HEK293 (cell line): ENCODE measurements around the gene DMD.

Experiments used
- CTCF ChIA-PET: fragments of 350-600 bp; formaldehyde crosslinking; extraction: SDS; loops from one replicate; lab custom pipeline; 2021; ENCODE audit warnings: antibody characterized with exemption; lab: Yijun Ruan, JAX
- POLR2A ChIA-PET: fragments of 300-600 bp; formaldehyde crosslinking; extraction: SDS; loops from one replicate; lab custom pipeline; 2020; ENCODE audit warnings: antibody characterized with exemption, inconsistent platforms; lab: Yijun Ruan, JAX
- H3K27ac ChIP-seq: fragments of 200-500 bp; sonication (Bioruptor generic); 2 replicates; pipeline ENCODE4 v1.5.1; 2014; ENCODE audit warnings: low read depth, low read length, control low read depth, inconsistent platforms; ENCODE audit errors: extremely low read depth
- H3K36me3 ChIP-seq, 2 experiments: fragments of 200-500 bp in 1 of 2; sonication (Bioruptor generic) in 1 of 2; 1 replicate in 1 of 2; 2 replicates in 1 of 2; pipeline ENCODE4 v1.5.1; 2014 to 2017; ENCODE audit warnings: inconsistent platforms in 2 of 2, low read length in 2 of 2; ENCODE audit not compliant: control insufficient read depth in 2 of 2, insufficient read depth in 1 of 2
- H3K4me1 ChIP-seq: fragments of 200-500 bp; sonication (Bioruptor generic); 2 replicates; pipeline ENCODE4 v1.5.1; 2014; ENCODE audit warnings: mild to moderate bottlenecking, low read length, inconsistent platforms; ENCODE audit not compliant: control insufficient read depth, insufficient read depth
- H3K4me3 ChIP-seq: 2 replicates; pipeline ENCODE4 v1.5.1; 2011; ENCODE audit warnings: low read depth, mild to moderate bottlenecking, control low read depth, low read length, moderate library complexity
- H3K9me3 ChIP-seq: fragments of 200-500 bp; sonication (Bioruptor generic); 2 replicates; pipeline ENCODE4 v1.5.1; 2014; ENCODE audit warnings: low read depth, low read length, inconsistent platforms; ENCODE audit not compliant: control insufficient read depth, insufficient read depth
- EGR2 ChIP-seq: fragments of 450-650 bp; formaldehyde crosslinking; IDR thresholded peaks from 2 replicates; pipeline ENCODE4 v1.5.1; 2016; ENCODE audit warnings: low read depth, missing biosample characterization, missing genetic modification characterization
- GLIS1 ChIP-seq: fragments of 450-650 bp; formaldehyde crosslinking; IDR thresholded peaks from 2 replicates; pipeline ENCODE4 v1.5.1; 2016; ENCODE audit warnings: missing biosample characterization, missing genetic modification characterization
- HIC1 ChIP-seq: fragments of 450-650 bp; formaldehyde crosslinking; IDR thresholded peaks from 2 replicates; pipeline ENCODE4 v1.5.1; 2016; ENCODE audit warnings: missing biosample characterization, missing genetic modification characterization
- KLF8 ChIP-seq: fragments of 450-650 bp; formaldehyde crosslinking; IDR thresholded peaks from 2 replicates; pipeline ENCODE4 v1.5.1; 2016; ENCODE audit warnings: missing biosample characterization, missing genetic modification characterization
- REPIN1 ChIP-seq: fragments of 450-650 bp; formaldehyde crosslinking; IDR thresholded peaks from 2 replicates; pipeline ENCODE4 v1.5.1; 2017; ENCODE audit warnings: missing biosample characterization, missing genetic modification characterization, low read depth
- SCRT1 ChIP-seq: fragments of 450-650 bp; formaldehyde crosslinking; IDR thresholded peaks from 2 replicates; pipeline ENCODE4 v1.5.1; 2016; ENCODE audit warnings: missing biosample characterization, missing genetic modification characterization, borderline replicate concordance
- ZBTB7A ChIP-seq: fragments of 450-650 bp; formaldehyde crosslinking; IDR thresholded peaks from 2 replicates; pipeline ENCODE4 v1.5.1; 2016; ENCODE audit warnings: low read depth, missing biosample characterization, missing genetic modification characterization
- ZNF169 ChIP-seq: fragments of 450-650 bp; formaldehyde crosslinking; IDR thresholded peaks from 2 replicates; pipeline ENCODE4 v1.5.1; 2016; ENCODE audit warnings: missing biosample characterization, missing genetic modification characterization
- ZNF302 ChIP-seq: fragments of 450-650 bp; formaldehyde crosslinking; IDR thresholded peaks from 2 replicates; pipeline ENCODE4 v1.5.1; 2016; ENCODE audit warnings: missing biosample characterization, missing genetic modification characterization, low read depth
- ZNF354C ChIP-seq: fragments of 450-650 bp; formaldehyde crosslinking; IDR thresholded peaks from 2 replicates; pipeline ENCODE4 v1.5.1; 2016; ENCODE audit warnings: missing biosample characterization, missing genetic modification characterization, low read depth, borderline replicate concordance
- ZNF362 ChIP-seq: fragments of 450-650 bp; formaldehyde crosslinking; IDR thresholded peaks from 2 replicates; pipeline ENCODE4 v1.5.1; 2016; ENCODE audit warnings: missing biosample characterization, missing genetic modification characterization
- ZNF48 ChIP-seq: fragments of 450-650 bp; formaldehyde crosslinking; IDR thresholded peaks from 2 replicates; pipeline ENCODE4 v1.5.1; 2016; ENCODE audit warnings: missing biosample characterization, missing genetic modification characterization
- ZNF555 ChIP-seq: fragments of 450-650 bp; formaldehyde crosslinking; conservative IDR thresholded peaks from 2 replicates; pipeline ENCODE4 v1.5.1; 2017; ENCODE audit warnings: missing biosample characterization, mild to moderate bottlenecking, missing genetic modification characterization, inconsistent platforms
- ZNF610 ChIP-seq: fragments of 450-650 bp; formaldehyde crosslinking; IDR thresholded peaks from 2 replicates; pipeline ENCODE4 v1.5.1; 2016; ENCODE audit warnings: missing biosample characterization, missing genetic modification characterization, borderline replicate concordance
- ZNF701 ChIP-seq: fragments of 450-650 bp; formaldehyde crosslinking; IDR thresholded peaks from 2 replicates; pipeline ENCODE4 v1.5.1; 2016; ENCODE audit warnings: missing biosample characterization, missing genetic modification characterization
- ZNF704 ChIP-seq: fragments of 450-650 bp; formaldehyde crosslinking; IDR thresholded peaks from 2 replicates; pipeline ENCODE4 v1.5.1; 2016; ENCODE audit warnings: missing biosample characterization, missing genetic modification characterization
- ZNF830 ChIP-seq: fragments of 450-650 bp; IDR thresholded peaks from 2 replicates; pipeline ENCODE4 v1.5.0; 2018; ENCODE audit warnings: missing biosample characterization, missing genetic modification characterization, low read depth, mild to moderate bottlenecking, moderate library complexity
- TF ChIP-seq, protein P1 (sequence below): fragments of 450-650 bp; formaldehyde crosslinking; IDR thresholded peaks from 2 replicates; pipeline ENCODE4 v1.5.1; 2017; ENCODE audit warnings: missing biosample characterization, missing genetic modification characterization
- TF ChIP-seq, protein P2 (sequence below): fragments of 450-650 bp; formaldehyde crosslinking; IDR thresholded peaks from 2 replicates; pipeline ENCODE4 v1.5.1; 2017; ENCODE audit warnings: missing biosample characterization, missing genetic modification characterization

DMD gene

DNA sequence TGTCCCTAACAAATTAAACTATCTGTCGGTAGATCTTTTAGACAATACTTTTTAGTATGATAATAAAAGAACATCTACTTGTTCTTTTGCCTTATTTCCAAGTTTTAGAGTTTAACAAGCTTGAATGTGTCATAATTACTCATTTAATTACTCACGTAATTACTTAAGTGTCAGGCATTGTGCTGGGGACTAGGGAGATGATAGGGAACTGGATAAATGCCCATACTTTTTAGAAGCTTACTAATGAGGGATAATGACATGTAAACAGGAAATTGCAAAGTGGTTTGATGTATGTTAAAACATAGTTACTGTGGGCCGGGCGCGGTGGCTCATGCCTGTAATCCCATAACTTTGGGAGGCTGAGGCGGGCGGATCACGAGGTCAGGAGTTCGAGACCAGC is 158.3 kb downstream of the DMD start (continued):
- TF ChIP-seq, protein P1, sequence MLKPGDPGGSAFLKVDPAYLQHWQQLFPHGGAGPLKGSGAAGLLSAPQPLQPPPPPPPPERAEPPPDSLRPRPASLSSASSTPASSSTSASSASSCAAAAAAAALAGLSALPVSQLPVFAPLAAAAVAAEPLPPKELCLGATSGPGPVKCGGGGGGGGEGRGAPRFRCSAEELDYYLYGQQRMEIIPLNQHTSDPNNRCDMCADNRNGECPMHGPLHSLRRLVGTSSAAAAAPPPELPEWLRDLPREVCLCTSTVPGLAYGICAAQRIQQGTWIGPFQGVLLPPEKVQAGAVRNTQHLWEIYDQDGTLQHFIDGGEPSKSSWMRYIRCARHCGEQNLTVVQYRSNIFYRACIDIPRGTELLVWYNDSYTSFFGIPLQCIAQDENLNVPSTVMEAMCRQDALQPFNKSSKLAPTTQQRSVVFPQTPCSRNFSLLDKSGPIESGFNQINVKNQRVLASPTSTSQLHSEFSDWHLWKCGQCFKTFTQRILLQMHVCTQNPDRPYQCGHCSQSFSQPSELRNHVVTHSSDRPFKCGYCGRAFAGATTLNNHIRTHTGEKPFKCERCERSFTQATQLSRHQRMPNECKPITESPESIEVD (tag by site-specific recombination): no peak
- no peak for TF ChIP-seq ZNF362
- no peak for TF ChIP-seq ZNF302
- TF ChIP-seq SCRT1: no peak

DNA sequence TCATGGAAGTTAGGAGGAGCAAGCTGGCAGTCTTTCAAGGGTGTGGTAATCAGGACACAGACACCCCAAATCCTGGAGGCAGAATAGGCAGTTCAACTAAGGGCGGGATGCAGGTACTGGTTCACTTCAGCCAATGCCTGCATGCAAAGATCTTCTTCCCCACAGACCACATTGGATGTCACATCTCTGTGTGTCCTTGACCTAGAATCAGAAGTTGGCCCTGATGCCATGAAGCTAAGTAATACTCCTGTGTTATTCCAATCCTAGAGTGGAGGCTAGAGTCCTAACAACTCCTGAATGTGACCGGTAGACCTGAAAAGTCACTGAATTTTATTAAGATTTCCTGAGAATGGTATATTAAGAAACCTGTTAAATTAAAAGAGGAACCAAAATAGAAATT is 165.5 kb downstream of the DMD start:
- no peaks in the 10 kb centered on the region for H3K4me1 ChIP-seq
- no peaks in the 10 kb centered on the region for H3K9me3 ChIP-seq
- no peaks in the 10 kb centered on the region for H3K36me3 ChIP-seq
- H3K4me3 ChIP-seq: no peak overlapping the region
- H3K27ac ChIP-seq: no peak overlapping the region
- TF ChIP-seq ZNF704 (tag by site-specific recombination): no peak
- TF ChIP-seq ZNF169 (tag by site-specific recombination): no peak
- no peak for TF ChIP-seq ZNF830
- TF ChIP-seq ZNF701 (tag by site-specific recombination): no peak
- TF ChIP-seq ZBTB7A (tag by site-specific recombination): no peak
- TF ChIP-seq ZNF354C: no peak
- no peak for TF ChIP-seq REPIN1 (tag by site-specific recombination)
- TF ChIP-seq GLIS1 (tag by site-specific recombination): no peak
- no peak for TF ChIP-seq ZNF48
- TF ChIP-seq EGR2 (tag by site-specific recombination): no peak
- no peak for TF ChIP-seq KLF8 (tag by site-specific recombination)
- no peak for TF ChIP-seq HIC1 (tag by site-specific recombination)
- TF ChIP-seq ZNF555 (tag by site-specific recombination): no peak
- TF ChIP-seq, protein P2, sequence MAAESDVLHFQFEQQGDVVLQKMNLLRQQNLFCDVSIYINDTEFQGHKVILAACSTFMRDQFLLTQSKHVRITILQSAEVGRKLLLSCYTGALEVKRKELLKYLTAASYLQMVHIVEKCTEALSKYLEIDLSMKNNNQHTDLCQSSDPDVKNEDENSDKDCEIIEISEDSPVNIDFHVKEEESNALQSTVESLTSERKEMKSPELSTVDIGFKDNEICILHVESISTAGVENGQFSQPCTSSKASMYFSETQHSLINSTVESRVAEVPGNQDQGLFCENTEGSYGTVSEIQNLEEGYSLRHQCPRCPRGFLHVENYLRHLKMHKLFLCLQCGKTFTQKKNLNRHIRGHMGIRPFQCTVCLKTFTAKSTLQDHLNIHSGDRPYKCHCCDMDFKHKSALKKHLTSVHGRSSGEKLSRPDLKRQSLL (tag by site-specific recombination): no peak
- TF ChIP-seq, all 188 proteins: peak for 0
- ChIA-PET POLR2A (no interaction called here), CTCF (interaction anchor here (0.6 kb wide), 1 partner anchor 243 kb away, joined by 4 read pairs; no protein-coding TSS in a partner anchor)

- H3K9me3 ChIP-seq: no peaks in the 10 kb centered on the region
- no peaks in the 10 kb centered on the region for H3K4me1 ChIP-seq
- no peak overlapping the region for H3K27ac ChIP-seq
- H3K36me3 ChIP-seq: no peaks in the 10 kb centered on the region
- no peak overlapping the region for H3K4me3 ChIP-seq
- ChIA-PET POLR2A (no interaction called here), CTCF (interaction anchor here (0.6 kb wide), 1 partner anchor 242 kb away, joined by 4 read pairs; no protein-coding TSS in a partner anchor)
- TF ChIP-seq ZNF610 (tag by site-specific recombination): no peak
Measured at GRCh38 chrX:33045245-33045644, 166.1 kb downstream of the DMD start.
